IPS-20b (cell line): ENCODE measurements around the gene CASP7.

Experiments
- H3K27ac ChIP-seq: one replicate; pipeline ENCODE4 v1.5.1; 2013; ENCODE audit warnings: low read length
- H3K27me3 ChIP-seq: 2 replicates; pipeline ENCODE4 v1.6.1; 2013; ENCODE audit warnings: mild to moderate bottlenecking, low read length, inconsistent platforms; ENCODE audit not compliant: insufficient read depth
- H3K36me3 ChIP-seq: 2 replicates; pipeline ENCODE4 v1.6.1; 2013; ENCODE audit warnings: low read depth, mild to moderate bottlenecking, inconsistent platforms, low read length, moderate library complexity; ENCODE audit not compliant: insufficient read depth
- H3K4me1 ChIP-seq: 2 replicates; pipeline ENCODE4 v1.6.1; 2013; ENCODE audit warnings: mild to moderate bottlenecking, control low read depth, inconsistent platforms, low read length, moderate library complexity; ENCODE audit not compliant: insufficient read depth
- H3K4me3 ChIP-seq: 2 replicates; pipeline ENCODE4 v1.5.1; 2013; ENCODE audit warnings: mild to moderate bottlenecking, low read length, inconsistent platforms
- H3K9ac ChIP-seq: 2 replicates; pipeline ENCODE4 v1.6.1; 2013; ENCODE audit warnings: low read depth, mild to moderate bottlenecking, inconsistent platforms, low read length, moderate library complexity
- H3K9me3 ChIP-seq: 2 replicates; pipeline ENCODE4 v1.6.1; 2013; ENCODE audit warnings: mild to moderate bottlenecking, low read depth, low read length, inconsistent platforms; ENCODE audit not compliant: insufficient read depth

CASP7 gene

DNA sequence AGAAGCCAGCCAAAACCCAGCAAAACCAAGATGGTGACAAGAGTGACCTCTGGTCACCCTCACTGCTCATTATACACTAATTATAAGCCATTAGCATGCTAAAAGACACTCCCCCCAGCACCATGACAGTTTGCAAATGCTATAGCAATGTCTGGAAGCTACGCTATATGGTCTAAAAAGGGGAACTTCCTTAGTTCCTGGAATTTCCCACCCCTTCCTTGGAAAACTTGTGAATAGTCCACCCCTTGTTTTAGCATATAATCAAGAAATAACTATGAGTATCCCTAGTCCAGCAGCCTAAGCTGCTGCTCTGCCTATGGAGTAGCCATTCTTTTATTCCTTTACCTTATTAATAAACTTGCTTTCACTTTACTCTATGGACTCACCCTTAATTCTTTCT lies 16.0 kb downstream of the CASP7 start:
- H3K36me3 ChIP-seq, result peaks cover 8% of the 10 kb centered on the region

DNA sequence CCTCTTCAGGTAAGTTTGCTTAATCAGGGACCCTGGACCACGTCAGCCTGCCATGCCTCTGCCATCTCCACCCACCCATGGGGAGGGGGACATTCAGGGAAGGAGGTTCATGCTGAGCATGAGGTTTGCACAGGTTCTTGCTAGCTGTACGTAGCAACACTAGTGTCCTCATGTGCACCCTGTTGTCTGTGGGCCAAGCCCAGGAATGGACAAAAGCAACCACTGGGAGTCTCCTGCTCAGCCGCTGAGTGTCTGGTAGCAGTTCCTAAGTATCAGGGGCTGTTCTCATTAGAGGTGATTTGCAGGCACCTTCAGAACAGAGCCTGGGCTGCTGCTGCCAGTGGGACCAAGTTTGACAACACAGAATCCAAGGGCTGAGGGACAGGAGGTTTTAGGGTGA lies 17.9 kb downstream of the CASP7 start:
- H3K27me3 ChIP-seq, result no peaks in the 10 kb centered on the region
- no peak overlapping the region for H3K9ac ChIP-seq
- no peak overlapping the region for H3K27ac ChIP-seq
- H3K4me3 ChIP-seq, result no peak overlapping the region
- peaks cover 7% of the 10 kb centered on the region; the same call in 1 of the 2 replicates for H3K4me1 ChIP-seq
- peaks cover 8% of the 10 kb centered on the region for H3K36me3 ChIP-seq
- H3K9me3 ChIP-seq, result no peaks in the 10 kb centered on the region; the same call in 1 of the 2 replicates

More for the DNA sequence above, 16.0 kb downstream of the CASP7 start:
- Histone ChIP-seq H3K27me3 (no peaks in the 10 kb centered on the region), H3K4me3 (no peak overlapping the region), H3K4me1 (peaks cover 7% of the 10 kb centered on the region; the same call in 1 of the 2 replicates), H3K9ac (no peak overlapping the region), H3K9me3 (no peaks in the 10 kb centered on the region; the same call in 1 of the 2 replicates), H3K27ac (no peak overlapping the region)

DNA sequence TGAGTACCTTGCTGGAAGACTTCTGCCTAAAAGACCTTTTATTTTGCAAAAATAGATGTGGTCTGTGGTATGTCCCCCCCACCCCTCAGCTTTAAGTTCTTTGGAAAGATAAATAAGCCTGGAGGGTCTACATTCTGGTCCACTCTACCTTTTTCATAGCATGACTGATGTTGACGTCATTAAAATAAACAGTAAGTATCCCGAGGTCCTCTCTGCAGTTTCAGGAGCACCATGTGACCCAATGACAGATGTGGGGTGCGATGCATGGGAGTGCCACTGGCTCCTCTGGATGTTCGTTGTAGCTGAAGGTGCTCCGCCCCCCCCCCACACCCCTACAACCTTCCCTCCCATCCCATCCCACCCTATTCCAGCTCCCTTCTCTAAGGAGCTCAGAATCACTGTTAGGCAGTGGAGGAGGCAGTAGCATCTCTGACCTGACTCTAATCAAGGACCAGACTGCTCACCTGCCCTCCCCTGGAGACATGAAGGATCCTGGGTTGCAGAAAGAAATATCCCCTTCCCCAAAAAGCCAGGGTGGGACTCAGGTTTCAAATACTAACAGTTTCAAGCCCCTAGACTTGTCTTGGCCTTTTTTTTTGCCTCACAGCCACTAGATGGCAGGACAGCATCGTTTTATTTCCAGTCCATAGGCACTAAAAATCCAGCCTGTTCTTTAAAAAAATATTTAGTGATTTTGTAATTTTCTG lies 25.1 kb downstream of the CASP7 start:
- no peak overlapping the region for H3K27ac ChIP-seq
- no peak overlapping the region for H3K9ac ChIP-seq
- H3K4me3 ChIP-seq, result no peak overlapping the region

DNA sequence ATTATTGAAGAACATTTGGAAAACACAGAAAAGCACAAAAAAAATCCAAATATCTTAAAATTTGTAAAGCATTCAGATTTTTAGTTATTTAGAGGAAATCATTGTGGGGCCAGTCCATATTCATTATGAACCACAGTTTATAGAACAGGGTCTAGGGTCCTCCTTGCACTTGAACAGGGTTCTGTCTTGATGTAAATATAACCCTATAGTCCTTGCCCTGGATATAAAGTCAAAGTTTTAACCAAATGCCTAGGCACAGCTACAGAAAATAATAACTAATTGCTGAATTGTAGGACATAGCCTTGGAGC lies 25.6 kb downstream of the CASP7 start:
- H3K9ac ChIP-seq, result no peak overlapping the region
- no peak overlapping the region for H3K27ac ChIP-seq
- peaks cover 17% of the 10 kb centered on the region for H3K4me1 ChIP-seq
- H3K36me3 ChIP-seq, result no peaks in the 10 kb centered on the region
- H3K9me3 ChIP-seq, result no peaks in the 10 kb centered on the region
- H3K27me3 ChIP-seq, result no peaks in the 10 kb centered on the region
- H3K4me3 ChIP-seq, result no peak overlapping the region

More for the DNA sequence above, 25.1 kb downstream of the CASP7 start:
- peaks cover 13% of the 10 kb centered on the region; the same call in 1 of the 2 replicates for H3K4me1 ChIP-seq
- no peaks in the 10 kb centered on the region for H3K27me3 ChIP-seq
- H3K9me3 ChIP-seq, result no peaks in the 10 kb centered on the region
- no peaks in the 10 kb centered on the region for H3K36me3 ChIP-seq

DNA sequence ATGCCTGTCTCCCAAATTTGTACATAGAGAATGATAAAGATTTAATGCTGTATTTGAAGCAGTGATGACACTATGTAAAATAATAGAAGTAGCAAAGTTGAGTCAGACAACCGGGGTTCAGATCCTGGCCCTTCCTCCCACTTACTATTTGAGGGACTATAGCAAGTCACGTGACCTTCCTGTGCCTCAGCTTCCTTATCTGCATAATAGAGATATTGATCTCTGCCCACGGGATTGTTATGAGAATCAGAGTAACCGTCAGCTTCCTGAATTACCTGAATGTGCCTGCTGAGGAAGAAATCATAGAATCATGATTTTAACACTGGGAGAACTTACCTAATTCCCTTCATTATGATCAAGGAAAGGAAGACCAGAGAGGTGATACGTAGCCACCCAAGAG lies 26.9 kb downstream of the CASP7 start:
- Histone ChIP-seq H3K36me3 (no peaks in the 10 kb centered on the region), H3K4me3 (no peak overlapping the region), H3K27ac (no peak overlapping the region), H3K4me1 (peaks cover 22% of the 10 kb centered on the region), H3K27me3 (no peaks in the 10 kb centered on the region), H3K9ac (no peak overlapping the region), H3K9me3 (no peaks in the 10 kb centered on the region)

DNA sequence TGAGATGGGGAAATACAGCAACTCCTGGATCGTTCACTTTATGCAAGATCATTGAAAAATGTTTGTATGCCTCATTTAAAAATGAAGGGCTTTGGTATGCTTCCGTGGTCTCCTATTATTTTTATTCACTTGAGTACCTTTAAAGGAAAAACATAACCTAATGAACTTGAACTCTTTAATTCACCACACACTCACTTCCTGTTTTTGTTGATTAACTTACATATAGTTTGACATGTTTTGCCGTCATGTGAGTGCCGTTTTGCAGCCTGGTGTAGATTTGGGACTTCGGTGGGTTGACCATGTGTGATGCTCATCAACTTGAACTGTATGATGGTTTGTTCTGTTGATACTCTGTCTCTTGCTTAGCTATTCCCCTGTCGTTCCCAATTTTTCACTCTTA lies 28.9 kb downstream of the CASP7 start:
- no peaks in the 10 kb centered on the region for H3K36me3 ChIP-seq
- H3K27me3 ChIP-seq, result no peaks in the 10 kb centered on the region
- H3K9me3 ChIP-seq, result no peaks in the 10 kb centered on the region
- H3K9ac ChIP-seq, result no peak overlapping the region
- H3K4me1 ChIP-seq, result peaks cover 23% of the 10 kb centered on the region
- no peak overlapping the region for H3K4me3 ChIP-seq
- no peak overlapping the region for H3K27ac ChIP-seq

DNA sequence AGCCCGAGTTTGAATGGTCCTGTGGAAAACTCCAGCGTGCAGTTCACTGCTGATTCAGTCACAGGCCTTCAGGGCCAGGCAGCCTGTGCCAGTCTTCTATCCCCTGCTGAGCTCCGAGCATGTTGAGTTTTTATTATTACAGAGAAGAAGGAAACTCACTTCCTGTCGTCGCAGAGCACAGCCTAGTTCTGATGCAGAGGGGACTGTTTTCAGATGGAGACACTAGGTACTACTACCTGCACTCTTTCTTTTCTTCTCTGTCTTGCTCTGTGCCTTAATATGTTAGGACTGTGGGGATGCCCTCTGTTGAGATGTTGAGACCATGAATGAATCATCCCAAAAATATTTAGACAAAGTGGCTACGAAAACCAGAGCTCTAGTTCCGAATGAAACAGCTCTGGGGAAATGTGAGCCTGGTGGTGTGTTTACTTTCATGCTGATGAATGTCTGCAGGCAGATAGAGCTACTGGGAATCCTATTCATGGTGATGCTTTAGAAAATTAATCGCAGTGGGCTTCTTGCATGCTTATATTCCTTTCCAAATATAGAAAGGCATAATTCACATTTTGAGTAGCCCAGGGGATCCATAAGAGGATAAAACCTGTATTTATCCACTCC lies 29.6 kb downstream of the CASP7 start:
- H3K36me3 ChIP-seq, result no peaks in the 10 kb centered on the region
- peak overlapping the region; percentile 22; the same call in 1 of the 2 replicates for H3K9ac ChIP-seq
- H3K9me3 ChIP-seq, result no peaks in the 10 kb centered on the region
- no peak overlapping the region; the same call in 1 of the 2 replicates for H3K4me3 ChIP-seq
- H3K27ac ChIP-seq, result no peak overlapping the region
- no peaks in the 10 kb centered on the region for H3K27me3 ChIP-seq
- peaks cover 23% of the 10 kb centered on the region for H3K4me1 ChIP-seq

DNA sequence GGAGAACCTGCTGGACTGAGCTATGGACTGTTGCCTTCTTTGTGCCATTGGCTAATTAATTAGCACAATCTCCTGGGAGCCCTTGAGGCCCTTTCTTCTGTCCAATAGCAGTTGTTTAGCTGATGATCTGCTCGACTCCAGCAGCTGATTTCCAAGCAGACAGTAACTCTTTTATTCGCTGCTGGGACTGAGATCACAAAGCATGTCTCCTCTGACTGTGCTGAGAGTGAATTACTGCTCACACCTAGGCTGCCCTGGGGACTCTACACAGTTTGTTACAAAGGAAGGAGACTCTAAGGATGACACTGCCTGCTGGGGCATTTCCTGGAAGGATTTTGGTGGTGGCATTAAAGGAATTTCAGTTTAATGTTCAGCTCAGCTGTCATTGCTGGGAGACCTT lies 31.4 kb downstream of the CASP7 start:
- H3K36me3 ChIP-seq, result no peaks in the 10 kb centered on the region
- H3K4me3 ChIP-seq, result no peak overlapping the region
- peaks cover 18% of the 10 kb centered on the region for H3K4me1 ChIP-seq
- no peak overlapping the region for H3K27ac ChIP-seq
- H3K9me3 ChIP-seq, result no peaks in the 10 kb centered on the region
- H3K27me3 ChIP-seq, result no peaks in the 10 kb centered on the region
- no peak overlapping the region for H3K9ac ChIP-seq

DNA sequence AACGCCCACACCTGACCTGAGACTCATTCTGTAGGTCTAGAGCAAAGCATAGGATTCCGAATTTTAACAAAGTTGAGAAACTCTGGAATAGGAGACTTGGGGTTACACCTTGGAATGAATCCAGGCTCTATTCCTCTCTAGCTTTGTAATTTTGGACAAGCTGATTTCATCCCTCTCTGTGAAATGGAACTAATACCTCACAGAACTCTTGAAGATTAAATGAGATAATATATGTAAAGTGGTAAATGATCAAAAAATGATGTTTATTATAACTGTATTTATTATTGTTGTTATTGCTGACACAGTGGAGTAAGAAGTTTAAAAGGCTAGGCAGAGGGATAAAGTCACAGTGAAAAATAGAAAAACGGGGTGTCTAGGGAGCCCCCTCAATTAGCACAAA lies 32.3 kb downstream of the CASP7 start:
- Histone ChIP-seq H3K36me3 (no peaks in the 10 kb centered on the region), H3K9me3 (no peaks in the 10 kb centered on the region), H3K27ac (no peak overlapping the region), H3K9ac (no peak overlapping the region), H3K27me3 (no peaks in the 10 kb centered on the region), H3K4me1 (peaks cover 18% of the 10 kb centered on the region), H3K4me3 (no peak overlapping the region)

DNA sequence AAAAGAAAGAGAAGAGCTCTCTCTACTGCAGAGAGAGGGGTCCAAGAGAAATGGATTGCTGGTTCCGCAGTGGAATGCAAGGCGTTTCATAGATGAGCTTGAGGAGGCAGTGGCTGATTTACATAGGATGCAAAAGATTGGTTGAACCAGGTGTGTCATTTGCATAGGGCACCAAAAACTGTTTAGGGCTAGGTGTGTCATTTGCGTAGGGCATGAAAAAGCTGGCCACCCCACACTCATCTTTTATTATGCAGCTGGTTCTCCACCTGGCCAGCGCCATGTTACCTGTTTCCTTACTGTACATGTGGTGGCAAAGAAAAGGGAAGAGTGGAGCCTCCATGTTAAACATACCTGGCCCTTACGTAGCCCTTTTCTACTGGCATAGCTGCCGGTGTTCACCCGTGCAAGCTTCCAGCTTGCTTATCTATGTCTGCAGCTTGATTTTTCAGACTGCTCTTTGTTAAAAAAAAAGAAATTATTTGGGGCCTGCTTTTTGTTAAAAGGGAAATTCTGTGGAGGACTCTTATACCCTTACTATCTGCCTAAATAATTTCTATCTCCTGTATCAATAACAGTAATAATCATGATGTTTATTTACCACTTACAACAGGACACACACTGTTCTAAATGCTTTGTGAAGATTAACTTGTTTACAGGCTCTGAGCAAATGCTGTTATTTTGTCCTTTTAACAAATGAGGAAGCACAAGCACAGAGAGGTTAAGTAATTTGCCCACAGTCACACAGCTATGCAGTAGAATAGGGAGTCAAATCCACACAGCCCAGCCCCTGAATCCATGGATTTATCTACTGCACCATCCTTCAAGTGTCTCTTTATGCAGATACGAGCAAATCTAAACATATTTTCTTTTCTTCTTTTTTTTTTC lies 33.3 kb downstream of the CASP7 start:
- Histone ChIP-seq H3K36me3 (no peaks in the 10 kb centered on the region), H3K9me3 (no peaks in the 10 kb centered on the region), H3K27me3 (no peaks in the 10 kb centered on the region), H3K4me1 (peaks cover 18% of the 10 kb centered on the region), H3K9ac (peak overlapping the region; percentile 29; the same call in 1 of the 2 replicates), H3K27ac (no peak overlapping the region), H3K4me3 (no peak overlapping the region)

DNA sequence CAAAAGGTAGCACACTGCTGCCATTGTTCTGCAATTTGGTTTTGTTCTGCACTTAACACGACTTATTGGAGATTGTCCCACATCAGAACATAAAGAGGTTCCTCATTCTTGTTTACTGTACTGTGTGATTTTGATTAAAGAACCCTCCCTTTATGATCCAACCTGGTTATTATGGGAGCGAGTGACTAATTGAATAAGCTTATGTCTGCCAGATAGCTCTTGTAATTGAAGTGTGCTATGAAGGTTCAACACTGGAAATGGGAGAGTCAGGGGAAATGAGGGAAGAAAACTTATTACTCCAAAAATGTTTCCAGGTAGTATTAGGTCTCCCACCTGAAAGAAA lies 33.9 kb downstream of the CASP7 start:
- peaks cover 18% of the 10 kb centered on the region for H3K4me1 ChIP-seq
- no peak overlapping the region for H3K9ac ChIP-seq
- no peaks in the 10 kb centered on the region for H3K9me3 ChIP-seq
- no peaks in the 10 kb centered on the region for H3K36me3 ChIP-seq
- H3K4me3 ChIP-seq, result no peak overlapping the region
- no peak overlapping the region for H3K27ac ChIP-seq
- no peaks in the 10 kb centered on the region for H3K27me3 ChIP-seq
